GM19397 (cell line): ENCODE data around the gene CDHR2.

Source experiments
- ATAC-seq: cut with Tn5 transposase; IDR thresholded peaks from one replicate; pipeline ENCODE4 v1.9.1; 2021; ENCODE audit warnings: mild to moderate bottlenecking, moderate library complexity; ENCODE audit not compliant: unreplicated experiment

The CDHR2 gene

GRCh38 chr5:176529116-176529740 is 19.9 kb upstream of the CDHR2 start:
- no peak for ATAC-seq

GRCh38 chr5:176529741-176530141 is 19.4 kb upstream of the CDHR2 start:
- ATAC-seq, result no peak

- no peak for ATAC-seq
These were observed 18.7 kb upstream of the CDHR2 start for GRCh38 chr5:176530393-176530982.

- no peak for ATAC-seq
These were observed 17.9 kb upstream of the CDHR2 start for GRCh38 chr5:176530983-176531901.

- ATAC-seq, result no peak
These were observed 17.1 kb upstream of the CDHR2 start for GRCh38 chr5:176531902-176532493.

GRCh38 chr5:176532795-176533194 is 16.3 kb upstream of the CDHR2 start:
- ATAC-seq, result no peak

- ATAC-seq, result no peak
These were observed 15.8 kb upstream of the CDHR2 start for GRCh38 chr5:176533390-176533789.

GRCh38 chr5:176533894-176534611 is 15.1 kb upstream of the CDHR2 start:
- no peak for ATAC-seq

- no peak for ATAC-seq
These were observed 14.5 kb upstream of the CDHR2 start for GRCh38 chr5:176534640-176535039.

GRCh38 chr5:176535101-176535663 is 14.0 kb upstream of the CDHR2 start:
- ATAC-seq, result no peak

GRCh38 chr5:176535664-176536131 is 13.4 kb upstream of the CDHR2 start:
- no peak for ATAC-seq

- no peak for ATAC-seq
These were observed 12.8 kb upstream of the CDHR2 start for GRCh38 chr5:176536132-176536901.

GRCh38 chr5:176536902-176537553 is 12.1 kb upstream of the CDHR2 start, which contains the start of gene RNF44:
Gene RNF44, minus strand, starts transcription at chr5:176537402. Its CDS starts 4,930 bp downstream, at chr5:176532472.
- peak; percentile 62 for ATAC-seq

GRCh38 chr5:176537554-176538229 is 11.4 kb upstream of the CDHR2 start:
- peak; percentile 63 for ATAC-seq

- no peak for ATAC-seq
These were observed 10.7 kb upstream of the CDHR2 start for GRCh38 chr5:176538230-176538988.

- ATAC-seq, result no peak
These were observed 10.2 kb upstream of the CDHR2 start for GRCh38 chr5:176538989-176539384.

- no peak for ATAC-seq
These were observed 8.7 kb upstream of the CDHR2 start for GRCh38 chr5:176540476-176540899.

GRCh38 chr5:176540956-176541337 is 8.2 kb upstream of the CDHR2 start:
- no peak for ATAC-seq
